ENCODE data around the gene AMMECR1.

DNA sequence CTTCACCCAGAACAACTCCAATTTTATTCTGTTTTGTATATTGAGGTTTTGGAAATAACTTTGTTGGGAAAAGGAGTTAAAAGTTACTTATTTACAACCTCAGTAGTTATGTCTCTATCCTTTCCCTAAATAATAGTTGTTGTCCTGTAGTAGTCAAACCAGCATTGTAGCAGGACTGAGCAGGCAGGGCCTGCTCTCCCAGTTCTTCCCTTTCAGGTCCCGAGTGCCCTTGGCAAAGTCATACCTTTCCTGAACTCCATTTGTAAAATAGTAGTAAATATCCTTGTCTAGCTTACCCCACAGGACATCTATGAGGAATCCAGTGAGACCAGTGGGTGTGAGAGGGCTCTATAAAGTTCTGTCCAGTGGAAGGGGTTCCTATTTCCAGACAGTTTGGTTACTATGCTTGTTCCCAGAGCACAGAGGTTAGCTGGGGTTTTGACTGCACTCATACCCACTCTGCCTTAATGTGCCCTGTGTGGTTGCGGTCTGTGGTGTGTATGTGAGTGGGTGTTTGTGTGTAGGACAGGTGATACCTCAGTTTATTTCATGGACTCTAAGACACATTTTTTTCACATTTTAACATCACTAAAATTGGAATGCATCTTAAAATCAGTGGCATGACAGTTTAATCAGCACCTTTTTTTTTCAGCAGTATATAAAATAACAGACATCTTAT, 136.3 kb downstream of the AMMECR1 start:
- TF ChIP-seq EZH2phosphoT487 (IDR thresholded peaks at IDR 0.05; ENCODE audit: insufficient read depth, low read depth): no peak
- no peak for TF ChIP-seq EZH2 (IDR thresholded peaks at IDR 0.05; ENCODE audit: insufficient read depth, poor library complexity, severe bottlenecking)

Data from GM23248 (cell line).